NCI-H187 (cell line): ENCODE measurements around the gene HLA-DQB2.
"Not testable (repeated sequence)": the region's sequence is repeated elsewhere in the genome, so short reads cannot be mapped to it uniquely, and the experiment has no call there.

Experiments used
- DNase-seq, 2 experiments: peaks; one replicate each; lab custom pipeline; 2025; lab: John Stamatoyannopoulos, UW

Gene HLA-DQB2

DNA sequence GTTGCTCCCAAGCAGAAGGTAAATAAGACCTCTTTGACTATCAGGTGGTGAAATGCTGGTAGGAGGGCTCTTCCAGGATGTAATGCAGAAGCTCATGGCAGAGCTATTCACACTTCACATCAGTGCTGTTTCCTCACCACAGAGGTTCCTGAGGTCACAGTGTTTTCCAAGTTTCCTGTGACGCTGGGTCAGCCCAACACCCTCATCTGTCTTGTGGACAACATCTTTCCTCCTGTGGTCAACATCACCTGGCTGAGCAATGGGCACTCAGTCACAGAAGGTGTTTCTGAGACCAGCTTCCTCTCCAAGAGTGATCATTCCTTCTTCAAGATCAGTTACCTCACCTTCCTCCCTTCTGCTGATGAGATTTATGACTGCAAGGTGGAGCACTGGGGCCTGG lies 17.7 kb downstream of the HLA-DQB2 start:
- DNase-seq: not testable (repeated sequence)

- DNase-seq: no peak
Measured at GRCh38 chr6:32744776-32745175, 18.6 kb downstream of the HLA-DQB2 start.

- DNase-seq: no peak
Measured at GRCh38 chr6:32742374-32742773, 21.0 kb downstream of the HLA-DQB2 start.

GRCh38 chr6:32741031-32741960 lies 22.0 kb downstream of the HLA-DQB2 start, which contains the start of gene HLA-DQA2:
HLA-DQA2 (plus strand) TSS chr6:32741391; CDS start chr6:32741444, 53 bp downstream.
- no peak for DNase-seq

DNA sequence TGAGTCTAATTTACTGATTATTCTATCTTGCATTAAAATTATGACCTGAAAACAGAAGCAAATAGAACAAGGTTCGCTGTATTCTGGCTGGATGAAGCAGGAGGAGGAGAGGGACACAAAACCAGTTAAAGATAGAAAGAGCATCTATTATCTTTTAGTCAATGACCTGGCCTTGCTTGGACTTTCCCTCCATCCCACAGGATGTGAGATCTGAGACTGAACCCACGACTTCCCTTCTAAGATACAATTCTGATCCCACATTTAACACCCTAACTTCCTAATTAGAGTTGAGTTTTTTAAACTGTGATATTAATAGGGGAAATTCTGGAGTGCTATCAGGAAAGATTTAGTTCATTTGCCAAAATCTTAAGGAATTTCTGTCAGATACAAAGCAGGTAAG lies 25.2 kb downstream of the HLA-DQB2 start:
- DNase-seq: no peak

DNA sequence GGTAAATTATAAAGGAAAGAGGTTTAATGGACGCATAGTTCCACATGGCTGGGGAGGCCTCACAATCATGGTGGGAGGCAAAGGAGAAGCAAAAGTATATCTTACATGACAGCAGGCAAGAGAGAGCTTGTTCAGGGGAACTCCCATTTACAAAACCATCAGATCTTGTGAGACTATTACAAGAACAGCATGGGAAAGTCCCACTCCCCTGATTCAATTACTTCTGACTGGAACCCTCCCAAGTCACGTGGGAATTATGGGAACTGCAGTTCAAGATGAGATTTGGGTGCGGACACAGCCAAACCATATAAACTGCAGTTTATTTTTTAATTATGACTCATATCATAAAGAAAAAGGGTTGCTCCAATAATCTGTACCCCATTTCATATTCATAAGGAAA lies 44.5 kb downstream of the HLA-DQB2 start:
- DNase-seq: no peak

GRCh38 chr6:32716396-32716795 lies 46.9 kb downstream of the HLA-DQB2 start:
- no peak for DNase-seq

DNA sequence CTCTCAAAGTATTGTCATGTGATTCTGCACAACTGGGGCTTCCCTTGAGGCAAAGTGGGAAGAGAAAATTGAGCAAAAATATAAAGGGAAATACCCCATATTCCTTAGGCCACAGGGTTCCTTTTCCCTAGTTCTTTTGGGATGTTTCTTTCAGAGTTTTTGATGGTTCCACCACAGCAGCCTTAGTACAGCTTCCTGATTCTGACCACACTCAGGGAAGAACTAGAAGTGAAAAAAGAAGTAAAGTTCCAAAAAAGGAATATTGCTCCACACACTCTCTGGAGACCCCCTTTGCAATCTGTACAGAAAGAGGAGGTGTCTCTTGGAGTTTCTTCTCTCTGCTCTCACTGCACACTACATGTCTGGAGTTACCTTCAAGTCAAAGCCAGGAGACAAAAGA lies 50.1 kb downstream of the HLA-DQB2 start:
- no peak for DNase-seq

- no peak for DNase-seq
Measured at GRCh38 chr6:32709625-32710024, 53.7 kb downstream of the HLA-DQB2 start.
